ENCODE results near the gene KIF6.
"Not testable (repeated sequence)": the region's sequence is repeated elsewhere in the genome, so short reads cannot be mapped to it uniquely, and the experiment has no call there.

KIF6 gene

GRCh38 chr6:39695447-39695846, 29.8 kb downstream of the KIF6 start:
- ATAC-seq (ENCODE audit: low read depth), result no peak
- no peak overlapping the region for H3K4me3 Mint-ChIP-seq
- H3K27ac Mint-ChIP-seq, result no peak overlapping the region
- peaks cover 2% of the 10 kb centered on the region for H3K27me3 Mint-ChIP-seq
- no peak for DNase-seq (ENCODE audit: low spot score in 2 of 2)
- no peaks in the 10 kb centered on the region for H3K36me3 Mint-ChIP-seq
- H3K9me3 Mint-ChIP-seq, result no peaks in the 10 kb centered on the region
- H3K4me1 Mint-ChIP-seq, result no peaks in the 10 kb centered on the region

GRCh38 chr6:39693206-39693605, 32.0 kb downstream of the KIF6 start:
- H3K36me3 Mint-ChIP-seq, result no peaks in the 10 kb centered on the region
- no peak overlapping the region for H3K4me3 Mint-ChIP-seq
- H3K27ac Mint-ChIP-seq, result no peak overlapping the region
- H3K4me1 Mint-ChIP-seq, result no peaks in the 10 kb centered on the region
- H3K27me3 Mint-ChIP-seq, result peaks cover 8% of the 10 kb centered on the region
- ATAC-seq (ENCODE audit: low read depth) (no peak), DNase-seq (ENCODE audit: low spot score in 2 of 2) (no peak)
- H3K9me3 Mint-ChIP-seq, result no peaks in the 10 kb centered on the region

- Mint-ChIP-seq H3K27me3 (peaks cover 16% of the 10 kb centered on the region), H3K9me3 (no peaks in the 10 kb centered on the region), H3K36me3 (no peaks in the 10 kb centered on the region), H3K4me1 (no peaks in the 10 kb centered on the region), H3K4me3 (no peak overlapping the region), H3K27ac (no peak overlapping the region)
- no peak for DNase-seq (ENCODE audit: low spot score in 2 of 2)
- no peak for ATAC-seq (ENCODE audit: low read depth)
Measured at GRCh38 chr6:39688494-39688893, 36.7 kb downstream of the KIF6 start.

GRCh38 chr6:39686976-39687375, 38.2 kb downstream of the KIF6 start:
- ATAC-seq (ENCODE audit: low read depth) (no peak), DNase-seq (ENCODE audit: low spot score in 2 of 2) (no peak)
- no peaks in the 10 kb centered on the region for H3K9me3 Mint-ChIP-seq

GRCh38 chr6:39685938-39686337, 39.3 kb downstream of the KIF6 start:
- no peak overlapping the region for H3K27ac Mint-ChIP-seq
- ATAC-seq (ENCODE audit: low read depth), result no peak
- DNase-seq (ENCODE audit: low spot score in 2 of 2), result no peak
- no peaks in the 10 kb centered on the region for H3K36me3 Mint-ChIP-seq
- peaks cover 17% of the 10 kb centered on the region for H3K27me3 Mint-ChIP-seq
- no peaks in the 10 kb centered on the region for H3K9me3 Mint-ChIP-seq
- H3K4me1 Mint-ChIP-seq, result no peaks in the 10 kb centered on the region
- H3K4me3 Mint-ChIP-seq, result no peak overlapping the region

More at GRCh38 chr6:39686976-39687375, 38.2 kb downstream of the KIF6 start:
- Mint-ChIP-seq H3K36me3 (no peaks in the 10 kb centered on the region), H3K27me3 (peaks cover 17% of the 10 kb centered on the region), H3K27ac (no peak overlapping the region), H3K4me3 (no peak overlapping the region), H3K4me1 (no peaks in the 10 kb centered on the region)

DNA sequence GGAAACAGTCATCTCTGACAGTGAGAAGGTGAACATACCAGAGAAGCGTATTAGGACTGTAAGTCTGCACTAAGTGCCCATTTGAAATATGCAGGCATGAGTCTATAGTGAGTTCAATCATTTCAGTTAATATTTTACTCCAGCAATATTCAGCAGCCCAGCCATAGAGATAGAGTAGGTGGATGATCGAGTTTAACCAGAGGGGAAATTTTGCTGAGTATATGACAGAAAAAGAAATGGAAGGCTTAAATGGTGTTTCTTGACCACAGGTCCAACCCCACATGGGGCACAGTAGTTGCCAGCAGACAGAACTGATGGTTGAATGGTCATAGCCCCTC, 39.8 kb downstream of the KIF6 start:
- peaks cover 14% of the 10 kb centered on the region for H3K27me3 Mint-ChIP-seq
- no peak for DNase-seq (ENCODE audit: low spot score in 2 of 2)
- no peak for ATAC-seq (ENCODE audit: low read depth)

DNA sequence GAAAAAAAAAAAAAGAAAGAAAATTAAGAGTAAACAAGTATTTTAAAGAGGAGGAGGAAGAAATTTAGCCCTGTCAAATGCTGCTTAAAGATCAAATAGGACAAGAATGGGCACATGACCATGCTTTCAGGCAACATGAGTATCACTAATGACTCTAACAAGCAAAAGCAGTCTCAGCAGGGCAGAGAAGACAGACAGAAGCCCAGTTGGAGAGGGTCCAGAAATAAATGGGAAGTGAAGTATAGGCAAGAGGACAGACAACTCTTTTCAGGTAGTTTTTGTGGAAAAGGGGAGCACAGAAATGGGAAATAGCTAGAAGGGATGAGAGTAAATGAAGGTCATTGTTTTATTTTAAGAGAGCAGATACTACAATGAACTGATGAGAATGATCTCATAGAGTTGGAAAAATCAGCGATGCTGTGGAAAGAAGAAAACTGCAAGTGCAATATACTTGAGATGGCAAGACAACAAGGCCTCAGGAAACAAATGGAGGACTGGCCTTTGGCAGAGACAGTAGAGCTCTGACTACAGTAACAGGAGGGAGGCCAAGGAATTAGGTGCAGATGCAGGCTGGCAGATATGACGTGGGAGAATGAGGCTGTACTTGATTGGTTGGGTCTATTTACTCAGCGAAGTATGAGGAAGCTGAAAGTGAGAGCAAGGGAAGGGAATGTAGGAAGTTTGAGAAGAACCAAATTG, 40.3 kb downstream of the KIF6 start:
- Mint-ChIP-seq H3K36me3 (no peaks in the 10 kb centered on the region), H3K4me1 (no peaks in the 10 kb centered on the region), H3K27ac (no peak overlapping the region), H3K9me3 (no peaks in the 10 kb centered on the region), H3K4me3 (no peak overlapping the region), H3K27me3 (peaks cover 10% of the 10 kb centered on the region)
- DNase-seq (ENCODE audit: low spot score in 2 of 2), result no peak
- ATAC-seq (ENCODE audit: low read depth), result no peak

More for the DNA sequence above, 39.8 kb downstream of the KIF6 start:
- no peaks in the 10 kb centered on the region for H3K9me3 Mint-ChIP-seq
- H3K27ac Mint-ChIP-seq, result no peak overlapping the region
- H3K36me3 Mint-ChIP-seq, result no peaks in the 10 kb centered on the region
- no peaks in the 10 kb centered on the region for H3K4me1 Mint-ChIP-seq
- no peak overlapping the region for H3K4me3 Mint-ChIP-seq

DNA sequence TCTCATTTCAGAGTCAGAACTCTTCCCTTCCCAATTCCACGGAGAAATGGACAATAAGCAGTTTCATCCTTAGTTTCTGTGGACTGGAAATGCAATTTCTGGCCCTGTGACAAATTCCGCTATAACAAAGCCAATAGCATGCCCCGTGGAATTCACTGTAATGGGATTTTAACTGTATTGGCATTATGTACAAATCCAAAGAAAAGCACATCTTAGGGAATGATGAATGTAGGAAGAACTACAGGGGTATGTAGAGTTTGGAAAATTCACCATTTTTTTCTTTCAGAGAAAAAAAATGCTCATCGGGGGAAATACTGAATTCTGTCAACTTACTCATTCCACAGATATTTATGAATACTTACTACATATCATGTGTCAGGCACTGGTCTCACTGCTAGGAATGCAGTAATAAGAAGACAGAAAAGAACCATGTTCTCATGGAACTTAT, 43.5 kb downstream of the KIF6 start:
- Mint-ChIP-seq H3K9me3 (peaks cover under 1% of the 10 kb centered on the region), H3K4me1 (no peaks in the 10 kb centered on the region), H3K36me3 (no peaks in the 10 kb centered on the region), H3K4me3 (no peak overlapping the region), H3K27me3 (peaks cover 8% of the 10 kb centered on the region), H3K27ac (no peak overlapping the region)
- ATAC-seq (ENCODE audit: low read depth), result no peak
- DNase-seq (ENCODE audit: low spot score in 2 of 2), result no peak

GRCh38 chr6:39678914-39679313, 46.3 kb downstream of the KIF6 start:
- DNase-seq (ENCODE audit: low spot score in 2 of 2) (no peak), ATAC-seq (ENCODE audit: low read depth) (no peak)
- Mint-ChIP-seq H3K27ac (no peak overlapping the region), H3K4me3 (no peak overlapping the region), H3K36me3 (no peaks in the 10 kb centered on the region), H3K27me3 (peaks cover 3% of the 10 kb centered on the region), H3K9me3 (peaks cover 6% of the 10 kb centered on the region), H3K4me1 (no peaks in the 10 kb centered on the region)

DNA sequence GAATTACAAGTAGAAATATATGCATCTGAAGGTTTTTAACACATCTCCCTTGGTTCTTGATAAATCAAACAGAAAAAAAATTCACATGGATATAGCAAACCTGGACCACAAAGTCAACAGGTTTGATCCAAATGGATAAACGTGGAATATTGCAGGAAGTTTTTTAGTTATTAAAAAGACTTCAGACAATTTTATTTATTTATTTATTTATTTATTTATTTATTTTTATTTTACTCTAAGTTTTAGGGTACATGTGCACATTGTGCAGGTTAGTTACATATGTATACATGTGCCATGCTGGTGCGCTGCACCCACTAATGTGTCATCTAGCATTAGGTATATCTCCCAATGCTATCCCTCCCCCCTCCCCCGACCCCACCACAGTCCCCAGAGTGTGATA, 47.9 kb downstream of the KIF6 start:
- H3K4me1 Mint-ChIP-seq; H3K36me3 Mint-ChIP-seq; H3K27ac Mint-ChIP-seq; H3K27me3 Mint-ChIP-seq; DNase-seq (ENCODE audit: low spot score in 2 of 2); H3K9me3 Mint-ChIP-seq; ATAC-seq (ENCODE audit: low read depth); H3K4me3 Mint-ChIP-seq: not testable (repeated sequence)

DNA sequence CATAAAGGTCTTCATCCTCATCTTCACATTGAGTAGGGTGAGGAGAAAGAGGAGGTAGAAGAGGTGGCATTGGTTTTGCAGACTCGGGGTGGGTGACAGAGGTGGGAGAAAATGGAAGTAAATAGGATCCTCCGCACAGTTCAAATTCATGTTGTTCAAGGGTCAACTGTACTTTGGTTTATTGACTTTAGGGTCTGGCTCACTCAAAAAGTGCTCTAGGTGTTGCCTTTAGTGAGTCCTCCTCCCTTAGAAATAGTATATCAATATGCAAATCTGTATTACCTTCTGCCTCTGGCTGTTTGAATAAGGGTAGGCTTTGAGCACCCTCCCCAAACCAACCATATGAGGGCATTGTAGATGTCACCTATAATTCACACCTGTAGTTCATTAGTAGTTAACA, 54.7 kb downstream of the KIF6 start:
- peaks cover 3% of the 10 kb centered on the region for H3K36me3 Mint-ChIP-seq
- no peak for ATAC-seq (ENCODE audit: low read depth)
- no peak overlapping the region for H3K4me3 Mint-ChIP-seq
- peaks cover 5% of the 10 kb centered on the region for H3K9me3 Mint-ChIP-seq
- no peaks in the 10 kb centered on the region for H3K4me1 Mint-ChIP-seq
- H3K27me3 Mint-ChIP-seq, result peaks cover 5% of the 10 kb centered on the region
- no peak overlapping the region for H3K27ac Mint-ChIP-seq
- no peak for DNase-seq (ENCODE audit: low spot score in 2 of 2)

- H3K27me3 Mint-ChIP-seq, result peaks cover 5% of the 10 kb centered on the region
Measured at GRCh38 chr6:39669973-39670342, 55.2 kb downstream of the KIF6 start.

GRCh38 chr6:39669207-39669972, 55.8 kb downstream of the KIF6 start:
- Mint-ChIP-seq H3K36me3 (peaks cover 3% of the 10 kb centered on the region), H3K27ac (no peak overlapping the region), H3K9me3 (peaks cover 4% of the 10 kb centered on the region), H3K4me1 (no peaks in the 10 kb centered on the region), H3K27me3 (peaks cover 5% of the 10 kb centered on the region), H3K4me3 (no peak overlapping the region)
- DNase-seq (ENCODE audit: low spot score in 2 of 2) (no peak), ATAC-seq (ENCODE audit: low read depth) (no peak)

More at GRCh38 chr6:39669973-39670342, 55.2 kb downstream of the KIF6 start:
- Mint-ChIP-seq H3K27ac (no peak overlapping the region), H3K9me3 (peaks cover 3% of the 10 kb centered on the region), H3K36me3 (peaks cover 3% of the 10 kb centered on the region), H3K4me3 (no peak overlapping the region), H3K4me1 (no peaks in the 10 kb centered on the region)
- DNase-seq (ENCODE audit: low spot score in 2 of 2), result no peak
- ATAC-seq (ENCODE audit: low read depth), result no peak

DNA sequence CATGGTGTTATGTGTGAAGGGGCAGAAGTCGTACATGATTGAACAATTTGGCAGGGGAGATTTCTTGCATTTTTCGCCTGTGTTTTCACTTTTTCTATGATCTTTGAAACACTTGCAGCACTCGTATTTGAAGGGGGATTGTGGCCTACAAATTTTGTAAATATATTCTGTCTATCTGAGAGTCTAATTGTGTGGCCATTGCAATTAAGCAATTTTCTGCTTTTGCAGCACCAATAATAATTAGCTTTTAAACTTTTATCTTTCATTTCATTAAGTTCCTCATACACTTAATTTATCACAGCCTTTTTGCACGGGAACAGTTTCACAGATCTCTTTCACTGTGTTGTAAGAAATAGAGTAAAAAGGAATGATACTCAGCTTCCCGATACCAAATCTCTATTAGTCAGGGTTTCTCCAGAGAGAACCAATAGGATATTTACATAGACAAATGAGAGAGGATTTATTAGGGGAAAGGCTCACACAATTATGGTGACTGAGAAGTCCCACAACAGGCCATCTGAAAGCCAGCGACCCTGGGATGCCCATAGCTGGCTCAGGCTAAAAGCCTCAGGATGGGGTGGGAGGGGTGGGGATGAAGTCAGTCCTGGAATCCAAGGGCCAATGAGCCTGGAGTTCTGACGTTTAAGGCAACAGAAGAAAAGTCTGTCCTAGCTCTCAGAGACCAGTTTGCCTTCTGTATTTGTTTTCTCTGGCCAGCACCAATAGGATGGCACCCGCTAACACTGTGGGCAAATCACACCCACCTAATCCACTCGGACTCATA, 58.3 kb downstream of the KIF6 start:
- Mint-ChIP-seq H3K4me1 (no peaks in the 10 kb centered on the region), H3K36me3 (no peaks in the 10 kb centered on the region), H3K9me3 (peaks cover 1% of the 10 kb centered on the region), H3K27me3 (peaks cover 7% of the 10 kb centered on the region), H3K4me3 (no peak overlapping the region), H3K27ac (no peak overlapping the region)
- no peak for ATAC-seq (ENCODE audit: low read depth)
- DNase-seq (ENCODE audit: low spot score in 2 of 2), result no peak
